Activated CD4-positive, alpha-beta T cell treated with anti-CD3 and anti-CD28 coated beads, Interleukin-2, amount 50 U/mL, for 48 hours (primary cell): ENCODE results near the gene SLC35E4.
A peak's percentile ranks its signal among the peaks of the same experiment; 100 is the strongest.
"Not testable (repeated sequence)": the region's sequence is repeated elsewhere in the genome, so short reads cannot be mapped to it uniquely, and the experiment has no call there.

Source experiments
- DNase-seq, 2 experiments: peaks; one replicate each; pipeline ENCODE4 v3.0.0-alpha.2; 2020

Gene SLC35E4

GRCh38 chr22:30635273-30636225, at the start of gene SLC35E4:
TSS of gene SLC35E4 (plus strand) at chr22:30635781. CDS start at chr22:30636451, 670 bp downstream.
- DNase-seq: peak; percentile 96

GRCh38 chr22:30586414-30586813, 49.2 kb upstream of the SLC35E4 start:
- DNase-seq: no peak

- no peak for DNase-seq
Observed at GRCh38 chr22:30591191-30591587, 44.4 kb upstream of the SLC35E4 start.

- DNase-seq: peak; percentile 91 to 93
Observed at GRCh38 chr22:30591588-30592359, 43.8 kb upstream of the SLC35E4 start, which contains the start of gene PES1. TSS of gene PES1 (minus strand) at chr22:30591910. CDS start at chr22:30591833, 77 bp downstream.

- not testable (repeated sequence) for DNase-seq
Observed at GRCh38 chr22:30592360-30592713, 43.2 kb upstream of the SLC35E4 start.

- DNase-seq: no peak
Observed at GRCh38 chr22:30596199-30596598, 39.4 kb upstream of the SLC35E4 start.

- DNase-seq: no peak
Observed at GRCh38 chr22:30596886-30597285, 38.7 kb upstream of the SLC35E4 start.

GRCh38 chr22:30598986-30599385, 36.6 kb upstream of the SLC35E4 start:
- DNase-seq: no peak

GRCh38 chr22:30600921-30601320, 34.7 kb upstream of the SLC35E4 start:
- no peak for DNase-seq

GRCh38 chr22:30601464-30601863, 34.1 kb upstream of the SLC35E4 start:
- no peak for DNase-seq

- DNase-seq: no peak
Observed at GRCh38 chr22:30602049-30602448, 33.5 kb upstream of the SLC35E4 start.

- DNase-seq: no peak
Observed at GRCh38 chr22:30603801-30604200, 31.8 kb upstream of the SLC35E4 start.

- no peak for DNase-seq
Observed at GRCh38 chr22:30604723-30605122, 30.9 kb upstream of the SLC35E4 start.

- DNase-seq: peak; percentile 57 to 69
Observed at GRCh38 chr22:30605449-30606110, 30.0 kb upstream of the SLC35E4 start.

- DNase-seq: peak; percentile 47 to 57
Observed at GRCh38 chr22:30606455-30607299, 28.9 kb upstream of the SLC35E4 start, which contains the start of gene TCN2. TSS of gene TCN2 (plus strand) at chr22:30607174. CDS start at chr22:30607332, 158 bp downstream.

- no peak for DNase-seq
Observed at GRCh38 chr22:30607300-30607930, 28.2 kb upstream of the SLC35E4 start.

- DNase-seq: no peak
Observed at GRCh38 chr22:30607939-30608338, 27.6 kb upstream of the SLC35E4 start.

- peak; percentile 26 to 37 for DNase-seq
Observed at GRCh38 chr22:30609260-30610185, 26.1 kb upstream of the SLC35E4 start.

GRCh38 chr22:30610299-30610698, 25.3 kb upstream of the SLC35E4 start:
- DNase-seq: no peak

- no peak for DNase-seq
Observed at GRCh38 chr22:30611197-30611596, 24.4 kb upstream of the SLC35E4 start.
